Fibroblast of mammary gland (primary cell): ENCODE results near the gene ANK3.
"Not testable (repeated sequence)": the region's sequence is repeated elsewhere in the genome, so short reads cannot be mapped to it uniquely, and the experiment has no call there.

Experiments used
- DNase-seq: peaks from one replicate; pipeline ENCODE4 v3.0.0-alpha.2; 2010; ENCODE audit warnings: low read depth
- H3K4me3 ChIP-seq: 2 replicates; pipeline ENCODE4 v1.5.1; 2011; ENCODE audit warnings: low read depth, mild to moderate bottlenecking, low read length, moderate library complexity; ENCODE audit not compliant: control insufficient read depth
- TF ChIP-seq, protein P1 (sequence below): conservative IDR thresholded peaks from 2 replicates; pipeline ENCODE4 v1.5.1; 2011; ENCODE audit warnings: low read depth, low read length, inconsistent platforms; ENCODE audit not compliant: control insufficient read depth, insufficient read depth

ANK3 gene

DNA sequence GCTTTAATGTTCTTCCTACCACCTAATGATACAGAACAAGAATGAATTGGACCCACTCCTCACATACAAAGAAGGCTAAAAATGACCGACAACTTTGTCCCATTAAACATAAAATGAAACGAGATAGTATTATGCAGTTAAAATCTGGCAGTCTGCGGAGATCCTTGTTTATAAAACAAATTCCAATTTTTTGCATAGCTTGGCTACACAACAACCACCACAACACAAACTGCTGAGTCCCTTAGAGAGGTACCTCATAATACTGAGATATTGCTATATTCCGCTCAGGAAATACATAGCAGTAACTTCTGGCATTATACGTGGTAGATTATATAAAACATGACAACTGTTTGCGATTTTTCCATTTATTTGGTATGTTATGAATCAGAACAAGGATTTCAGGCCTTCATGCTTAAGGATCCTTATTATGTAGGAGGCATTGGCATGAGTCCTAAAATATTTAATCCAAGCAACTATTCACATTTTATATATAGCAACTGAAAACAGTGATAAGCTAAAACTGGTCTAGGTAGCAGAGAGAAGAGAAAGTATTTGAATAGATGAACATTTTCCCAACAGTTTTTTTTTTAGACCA is 96.0 kb downstream of the ANK3 start:
- TF ChIP-seq, protein P1, sequence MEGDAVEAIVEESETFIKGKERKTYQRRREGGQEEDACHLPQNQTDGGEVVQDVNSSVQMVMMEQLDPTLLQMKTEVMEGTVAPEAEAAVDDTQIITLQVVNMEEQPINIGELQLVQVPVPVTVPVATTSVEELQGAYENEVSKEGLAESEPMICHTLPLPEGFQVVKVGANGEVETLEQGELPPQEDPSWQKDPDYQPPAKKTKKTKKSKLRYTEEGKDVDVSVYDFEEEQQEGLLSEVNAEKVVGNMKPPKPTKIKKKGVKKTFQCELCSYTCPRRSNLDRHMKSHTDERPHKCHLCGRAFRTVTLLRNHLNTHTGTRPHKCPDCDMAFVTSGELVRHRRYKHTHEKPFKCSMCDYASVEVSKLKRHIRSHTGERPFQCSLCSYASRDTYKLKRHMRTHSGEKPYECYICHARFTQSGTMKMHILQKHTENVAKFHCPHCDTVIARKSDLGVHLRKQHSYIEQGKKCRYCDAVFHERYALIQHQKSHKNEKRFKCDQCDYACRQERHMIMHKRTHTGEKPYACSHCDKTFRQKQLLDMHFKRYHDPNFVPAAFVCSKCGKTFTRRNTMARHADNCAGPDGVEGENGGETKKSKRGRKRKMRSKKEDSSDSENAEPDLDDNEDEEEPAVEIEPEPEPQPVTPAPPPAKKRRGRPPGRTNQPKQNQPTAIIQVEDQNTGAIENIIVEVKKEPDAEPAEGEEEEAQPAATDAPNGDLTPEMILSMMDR: no peak
- no peak overlapping the region for H3K4me3 ChIP-seq
- no peak for DNase-seq

DNA sequence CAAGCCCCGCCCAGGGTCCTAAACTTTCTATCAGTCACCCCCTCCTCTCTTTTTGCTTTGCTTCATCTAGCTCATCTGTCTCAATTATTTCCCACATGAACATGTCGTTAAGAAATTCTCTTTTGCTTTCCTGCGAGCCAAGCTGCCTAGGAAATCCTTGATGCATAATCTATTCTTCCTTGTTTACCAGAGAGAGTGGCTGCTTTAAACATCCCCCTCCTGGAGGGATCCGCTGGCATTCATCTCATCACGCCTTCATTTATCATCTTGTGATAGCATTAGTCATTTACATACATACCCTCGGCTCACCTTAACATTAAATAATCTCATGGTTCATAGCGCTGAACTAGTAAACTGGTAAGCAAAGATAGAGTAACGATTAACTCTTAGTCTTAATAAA is 96.7 kb downstream of the ANK3 start:
- DNase-seq: no peak
- TF ChIP-seq, protein P1: no peak
- H3K4me3 ChIP-seq: no peak overlapping the region

DNA sequence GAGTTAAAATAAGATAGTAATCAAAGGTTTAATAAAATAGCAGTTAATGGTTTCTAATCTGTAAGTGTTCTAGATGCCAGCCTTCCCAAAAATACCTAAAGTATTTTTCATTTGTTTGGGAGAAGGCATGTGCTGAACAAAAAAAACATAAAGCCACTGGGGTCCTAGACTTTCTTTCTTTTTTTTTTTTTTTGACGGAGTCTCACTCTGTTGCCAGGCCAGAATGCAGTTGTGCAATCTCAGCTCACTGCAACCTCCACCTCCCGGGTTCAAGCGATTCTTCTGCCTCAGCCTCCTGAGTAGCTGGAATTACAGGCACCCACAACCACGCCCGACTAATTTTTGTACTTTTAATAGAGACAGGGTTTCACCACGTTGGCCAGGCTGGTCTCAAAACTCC is 97.1 kb downstream of the ANK3 start:
- H3K4me3 ChIP-seq: not testable (repeated sequence)

DNA sequence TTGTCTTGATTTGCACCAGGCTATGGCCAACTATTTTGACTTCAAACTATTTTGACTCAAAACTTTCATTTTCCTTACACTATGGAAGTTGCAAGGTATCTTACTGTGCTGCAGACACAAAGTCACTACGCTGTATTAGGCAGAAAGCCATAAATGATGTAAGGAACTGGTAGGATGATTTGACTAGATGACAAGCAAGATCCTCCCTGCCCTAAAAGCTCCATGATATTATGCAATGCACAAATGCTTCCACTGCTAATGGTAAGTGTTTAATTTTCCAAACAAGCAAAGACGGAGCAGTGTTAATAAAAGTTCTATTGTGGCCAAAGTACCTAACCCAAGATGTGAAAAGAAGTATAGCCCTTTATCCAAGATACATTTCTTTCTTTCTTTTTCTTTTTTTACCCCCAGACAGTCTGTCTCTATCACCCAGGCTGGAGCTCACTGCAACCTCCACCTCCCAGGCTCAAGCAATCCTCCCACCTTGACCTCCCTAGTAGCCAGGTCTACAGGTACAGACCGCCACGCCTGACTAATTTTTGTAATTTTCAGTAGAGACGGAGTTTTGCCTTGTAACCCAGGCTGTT is 98.2 kb downstream of the ANK3 start:
- peak; percentile 62 for DNase-seq
- no peak overlapping the region for H3K4me3 ChIP-seq
- TF ChIP-seq, protein P1: no peak

More for the DNA sequence above, 97.1 kb downstream of the ANK3 start:
- DNase-seq: not testable (repeated sequence)

DNA sequence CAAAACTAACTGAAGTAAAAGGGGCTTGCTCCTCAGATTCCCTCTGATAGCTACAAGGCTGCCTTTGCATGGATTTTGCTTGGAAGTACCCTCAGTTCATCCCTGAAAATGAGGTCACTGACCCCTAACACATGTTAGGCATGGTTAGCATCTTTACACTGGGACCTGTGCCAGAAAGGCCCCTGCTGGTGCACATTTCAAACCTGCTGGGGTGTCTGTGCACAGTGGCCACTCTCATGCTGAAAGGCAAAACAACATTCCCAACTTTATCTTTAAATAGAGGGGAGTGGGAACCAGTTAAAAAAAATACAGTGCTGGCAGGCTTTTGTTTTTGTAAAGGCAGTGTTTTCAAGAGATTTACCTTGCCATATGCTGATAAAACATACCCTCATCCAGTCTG is 99.1 kb downstream of the ANK3 start:
- no peak overlapping the region for H3K4me3 ChIP-seq
- TF ChIP-seq, protein P1: no peak
- no peak for DNase-seq

DNA sequence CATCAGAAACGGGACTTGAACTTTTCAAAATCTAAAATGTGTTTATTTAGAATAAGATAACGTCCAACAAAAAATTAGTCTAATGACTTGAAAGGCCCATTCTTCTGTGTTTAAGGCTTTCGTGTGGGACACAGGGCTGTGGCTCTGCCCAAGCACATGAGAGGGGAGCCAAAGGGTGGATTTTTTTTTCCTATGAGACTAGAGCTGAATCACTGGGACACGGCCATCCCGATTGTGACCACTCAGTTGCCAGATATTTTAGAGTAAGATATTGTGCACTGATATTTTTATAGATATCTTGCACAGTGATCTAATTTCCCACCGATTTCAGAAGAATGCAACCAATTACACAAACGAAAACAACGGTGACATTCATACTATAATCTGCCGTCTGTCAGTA is 99.9 kb downstream of the ANK3 start:
- TF ChIP-seq, protein P1: no peak
- DNase-seq: no peak
- H3K4me3 ChIP-seq: no peak overlapping the region

DNA sequence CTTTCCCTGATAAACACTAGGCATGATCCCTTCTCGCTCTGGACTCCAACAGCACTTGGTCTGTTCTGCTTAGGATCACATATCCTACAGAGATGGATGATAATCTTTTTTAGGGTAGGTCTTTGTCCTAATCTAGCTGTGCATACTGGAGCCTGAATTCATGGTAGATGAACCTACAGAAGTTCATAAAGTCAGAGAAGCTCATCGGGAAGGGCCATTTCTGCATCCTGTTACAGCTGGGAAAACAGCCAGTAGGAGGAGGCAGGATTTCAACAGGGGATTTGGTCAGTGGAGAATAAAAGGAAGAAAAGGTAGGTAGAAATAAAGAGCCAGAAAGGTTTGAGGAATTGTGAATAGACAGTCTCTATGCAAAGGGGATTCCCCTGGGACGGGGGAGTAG is 101.4 kb downstream of the ANK3 start:
- H3K4me3 ChIP-seq: no peak overlapping the region
- DNase-seq: no peak
- TF ChIP-seq, protein P1: no peak
